Central memory CD8-positive, alpha-beta T cell (primary cell): ENCODE results near the gene ARHGAP12.
A peak's percentile ranks its signal among the peaks of the same experiment; 100 is the strongest.

Experiments used
- ATAC-seq: fragments of 150-1000 bp; cut with Tn5 transposase; replicated peaks from 2 replicates; pipeline ENCODE4 v1.10.0; 2022; ENCODE audit warnings: mild to moderate bottlenecking, moderate FRiP score, moderate number of reproducible peaks; ENCODE audit not compliant: poor library complexity, severe bottlenecking; ENCODE audit errors: extremely low read depth
- DNase-seq, 2 donors: peaks; one replicate each; pipeline ENCODE4 v3.0.0; 2021; ENCODE audit warnings: low spot score in 2 of 2
- H3K27ac Mint-ChIP-seq: one replicate; pipeline ENCODE4 v1.8.0; 2022; ENCODE audit warnings: low read depth, mild to moderate bottlenecking, moderate library complexity, mixed read lengths
- H3K27me3 Mint-ChIP-seq: one replicate; pipeline ENCODE4 v1.8.0; 2022; ENCODE audit warnings: mixed read lengths
- H3K36me3 Mint-ChIP-seq: one replicate; pipeline ENCODE4 v1.8.0; 2022; ENCODE audit warnings: mild to moderate bottlenecking, moderate library complexity, mixed read lengths; ENCODE audit not compliant: insufficient read depth
- H3K4me1 Mint-ChIP-seq: one replicate; pipeline ENCODE4 v1.8.0; 2022; ENCODE audit warnings: mixed read lengths
- H3K4me3 Mint-ChIP-seq: one replicate; pipeline ENCODE4 v1.8.0; 2022; ENCODE audit warnings: mild to moderate bottlenecking, moderate library complexity, mixed read lengths
- H3K9me3 Mint-ChIP-seq: one replicate; pipeline ENCODE4 v1.8.0; 2022; ENCODE audit warnings: mixed read lengths

The ARHGAP12 gene

GRCh38 chr10:31942435-31942834 lies 13.8 kb upstream of the ARHGAP12 start:
- H3K9me3 Mint-ChIP-seq, result no peaks in the 10 kb centered on the region
- H3K4me1 Mint-ChIP-seq, result no peaks in the 10 kb centered on the region
- ATAC-seq (no peak), DNase-seq (no peak)
- no peaks in the 10 kb centered on the region for H3K27me3 Mint-ChIP-seq
- H3K36me3 Mint-ChIP-seq, result no peaks in the 10 kb centered on the region
- H3K27ac Mint-ChIP-seq, result no peak overlapping the region
- no peak overlapping the region for H3K4me3 Mint-ChIP-seq

DNA sequence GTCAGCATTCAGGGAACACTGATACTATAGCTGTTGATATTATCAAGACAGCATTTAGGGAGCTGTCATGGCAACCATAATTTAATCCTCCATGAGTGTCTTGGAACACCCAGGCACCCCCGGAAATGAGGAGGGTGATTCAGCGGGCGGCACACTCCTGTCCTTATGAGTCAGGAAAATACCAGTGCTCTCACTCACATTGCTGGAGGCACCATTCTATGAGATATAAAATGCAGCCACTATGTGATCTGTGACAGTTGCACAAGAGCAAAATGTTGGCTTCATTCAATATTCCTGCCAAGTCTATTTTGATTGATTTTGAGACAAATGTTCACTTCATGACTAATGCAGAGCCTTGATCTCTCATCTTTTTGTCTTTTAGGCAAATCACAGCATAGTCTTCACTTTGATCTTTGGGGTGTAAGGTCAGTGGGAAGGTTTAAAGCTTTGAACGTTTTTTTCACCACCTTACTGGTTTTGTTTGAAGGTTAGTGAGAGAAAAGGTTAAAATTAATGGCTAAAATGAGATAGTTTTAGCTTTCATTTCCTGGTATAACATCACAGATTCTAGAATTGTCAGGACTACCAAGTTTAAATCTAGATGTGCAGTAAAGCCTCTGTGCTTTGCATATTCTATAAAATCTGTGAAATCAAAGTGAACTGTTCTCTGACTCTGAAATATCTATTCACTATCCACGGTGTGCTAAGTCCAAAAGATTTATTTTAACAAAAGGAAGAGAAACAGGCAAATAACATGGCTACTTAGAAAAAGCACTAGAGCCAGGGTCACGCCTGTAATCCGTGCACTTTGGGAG lies 12.4 kb upstream of the ARHGAP12 start:
- no peak overlapping the region for H3K4me3 Mint-ChIP-seq
- no peaks in the 10 kb centered on the region for H3K4me1 Mint-ChIP-seq
- no peak for ATAC-seq
- H3K36me3 Mint-ChIP-seq, result no peaks in the 10 kb centered on the region
- no peak overlapping the region for H3K27ac Mint-ChIP-seq
- H3K27me3 Mint-ChIP-seq, result no peaks in the 10 kb centered on the region
- DNase-seq, result no peak
- no peaks in the 10 kb centered on the region for H3K9me3 Mint-ChIP-seq

- Mint-ChIP-seq H3K27ac (no peak overlapping the region), H3K4me3 (no peak overlapping the region), H3K36me3 (no peaks in the 10 kb centered on the region), H3K27me3 (no peaks in the 10 kb centered on the region), H3K4me1 (no peaks in the 10 kb centered on the region), H3K9me3 (no peaks in the 10 kb centered on the region)
- ATAC-seq (no peak), DNase-seq (no peak)
These were observed 11.4 kb upstream of the ARHGAP12 start for GRCh38 chr10:31939797-31940708.

DNA sequence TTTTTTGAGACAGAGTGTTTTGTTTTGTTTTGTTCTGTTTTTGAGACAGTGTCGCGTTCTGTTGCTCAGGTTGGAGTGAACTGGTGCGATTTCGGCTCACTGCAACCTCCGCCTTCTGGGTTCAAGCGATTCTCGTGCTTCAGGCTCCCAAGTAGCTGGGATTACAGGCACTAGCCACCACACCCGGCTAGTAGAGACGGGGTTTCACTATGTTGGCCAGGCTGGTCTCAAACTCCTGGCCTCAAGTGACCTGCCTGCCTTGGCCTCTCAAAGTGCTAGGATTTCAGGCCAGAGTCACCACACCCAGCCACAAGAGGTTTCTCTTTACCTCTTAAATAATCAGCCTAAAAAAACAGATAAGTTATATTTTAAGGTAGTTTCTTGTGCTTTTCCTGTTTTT lies 8.7 kb upstream of the ARHGAP12 start:
- H3K4me1 Mint-ChIP-seq, result no peaks in the 10 kb centered on the region
- no peaks in the 10 kb centered on the region for H3K27me3 Mint-ChIP-seq
- H3K36me3 Mint-ChIP-seq, result no peaks in the 10 kb centered on the region

GRCh38 chr10:31936933-31937332 lies 8.3 kb upstream of the ARHGAP12 start:
- no peak overlapping the region for H3K4me3 Mint-ChIP-seq
- no peaks in the 10 kb centered on the region for H3K4me1 Mint-ChIP-seq
- H3K9me3 Mint-ChIP-seq, result no peaks in the 10 kb centered on the region
- ATAC-seq, result no peak
- no peaks in the 10 kb centered on the region for H3K27me3 Mint-ChIP-seq
- DNase-seq, result no peak
- H3K27ac Mint-ChIP-seq, result no peak overlapping the region
- H3K36me3 Mint-ChIP-seq, result no peaks in the 10 kb centered on the region

More for the DNA sequence above, 8.7 kb upstream of the ARHGAP12 start:
- no peaks in the 10 kb centered on the region for H3K9me3 Mint-ChIP-seq
- ATAC-seq (no peak), DNase-seq (no peak)
- H3K4me3 Mint-ChIP-seq, result no peak overlapping the region
- no peak overlapping the region for H3K27ac Mint-ChIP-seq

GRCh38 chr10:31936086-31936485 lies 7.5 kb upstream of the ARHGAP12 start:
- Mint-ChIP-seq H3K36me3 (peaks cover under 1% of the 10 kb centered on the region), H3K9me3 (no peaks in the 10 kb centered on the region), H3K4me1 (no peaks in the 10 kb centered on the region)

DNA sequence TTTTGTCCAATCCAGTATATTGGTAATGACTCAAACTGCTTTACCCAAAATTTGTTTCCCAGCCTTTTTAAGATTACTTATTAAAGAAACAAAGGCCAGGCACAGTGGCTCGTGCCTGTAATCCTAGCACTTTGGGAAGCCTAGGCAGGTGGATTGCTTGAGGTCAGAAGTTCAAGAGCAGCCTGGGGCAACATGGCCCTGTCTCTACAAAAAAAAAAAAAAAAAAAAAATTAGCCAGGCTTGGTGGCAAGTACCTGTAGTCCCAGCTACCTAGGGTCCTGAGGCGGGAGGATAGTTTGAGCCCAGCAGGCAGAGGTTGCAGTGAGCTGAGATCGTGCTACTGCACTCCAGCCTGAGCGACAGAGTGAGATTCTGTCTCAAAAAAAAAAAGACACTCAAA lies 7.0 kb upstream of the ARHGAP12 start:
- no peaks in the 10 kb centered on the region for H3K9me3 Mint-ChIP-seq
- peaks cover 1% of the 10 kb centered on the region for H3K36me3 Mint-ChIP-seq
- H3K4me1 Mint-ChIP-seq, result no peaks in the 10 kb centered on the region
- no peaks in the 10 kb centered on the region for H3K27me3 Mint-ChIP-seq
- ATAC-seq (no peak), DNase-seq (no peak)
- no peak overlapping the region for H3K27ac Mint-ChIP-seq
- no peak overlapping the region for H3K4me3 Mint-ChIP-seq

More at GRCh38 chr10:31936086-31936485, 7.5 kb upstream of the ARHGAP12 start:
- DNase-seq (no peak), ATAC-seq (no peak)
- Mint-ChIP-seq H3K27me3 (no peaks in the 10 kb centered on the region), H3K4me3 (no peak overlapping the region), H3K27ac (no peak overlapping the region)

DNA sequence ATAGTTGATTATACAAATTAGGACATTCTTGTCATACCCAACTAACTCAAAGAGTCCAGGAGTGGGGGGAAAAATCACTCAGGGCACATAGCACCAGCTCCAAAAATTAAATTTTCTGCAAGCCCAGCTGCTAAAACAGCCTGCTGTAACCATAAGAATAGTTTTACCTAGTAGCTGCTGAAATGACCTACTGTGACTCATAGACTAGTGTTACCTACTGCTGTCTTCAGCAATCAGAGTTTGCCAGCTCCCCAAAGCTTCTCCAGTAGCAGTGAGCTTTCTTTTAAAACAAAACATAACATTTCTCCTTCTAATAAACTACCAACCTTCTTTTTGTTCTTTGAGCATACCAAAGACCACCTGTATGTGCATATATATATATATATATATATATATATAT lies 4.2 kb upstream of the ARHGAP12 start:
- no peak overlapping the region for H3K4me3 Mint-ChIP-seq
- no peaks in the 10 kb centered on the region for H3K9me3 Mint-ChIP-seq
- H3K27me3 Mint-ChIP-seq, result no peaks in the 10 kb centered on the region
- ATAC-seq (no peak), DNase-seq (no peak)
- H3K36me3 Mint-ChIP-seq, result peaks cover 12% of the 10 kb centered on the region
- peaks cover 18% of the 10 kb centered on the region for H3K4me1 Mint-ChIP-seq
- H3K27ac Mint-ChIP-seq, result no peak overlapping the region

DNA sequence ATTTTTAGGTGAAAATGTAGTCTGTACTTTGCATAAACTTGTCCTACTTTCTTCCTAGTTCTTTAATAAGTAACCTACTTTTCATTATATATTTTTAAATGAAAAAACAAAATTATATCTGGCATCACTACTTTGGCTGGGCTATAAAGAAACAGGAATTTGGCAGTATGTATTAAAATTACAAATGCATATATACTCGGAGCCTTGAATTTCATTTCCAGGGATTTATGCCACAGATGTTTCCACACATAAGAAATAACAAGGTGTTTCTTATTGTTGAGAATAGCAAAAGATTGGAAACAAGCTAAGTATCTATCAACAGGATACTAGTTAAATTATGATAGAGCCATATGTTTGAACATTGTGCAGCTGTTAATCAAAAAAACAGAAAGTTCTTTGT lies 2.2 kb upstream of the ARHGAP12 start:
- H3K9me3 Mint-ChIP-seq, result no peaks in the 10 kb centered on the region
- H3K36me3 Mint-ChIP-seq, result peaks cover 18% of the 10 kb centered on the region
- ATAC-seq (no peak), DNase-seq (no peak)
- no peaks in the 10 kb centered on the region for H3K27me3 Mint-ChIP-seq
- H3K27ac Mint-ChIP-seq, result no peak overlapping the region
- peak overlapping the region; percentile 93 for H3K4me3 Mint-ChIP-seq
- H3K4me1 Mint-ChIP-seq, result peaks cover 38% of the 10 kb centered on the region

- H3K9me3 Mint-ChIP-seq, result no peaks in the 10 kb centered on the region
- ATAC-seq (peak; percentile 77), DNase-seq (peak in 1 of 2 donors; percentile 65)
- peak overlapping the region; percentile 58 for H3K27ac Mint-ChIP-seq
- H3K4me1 Mint-ChIP-seq, result peaks cover 43% of the 10 kb centered on the region
- peaks cover 18% of the 10 kb centered on the region for H3K36me3 Mint-ChIP-seq
- peak overlapping the region; percentile 93 for H3K4me3 Mint-ChIP-seq
- H3K27me3 Mint-ChIP-seq, result no peaks in the 10 kb centered on the region
These were observed 1.6 kb upstream of the ARHGAP12 start for GRCh38 chr10:31930023-31930751.

DNA sequence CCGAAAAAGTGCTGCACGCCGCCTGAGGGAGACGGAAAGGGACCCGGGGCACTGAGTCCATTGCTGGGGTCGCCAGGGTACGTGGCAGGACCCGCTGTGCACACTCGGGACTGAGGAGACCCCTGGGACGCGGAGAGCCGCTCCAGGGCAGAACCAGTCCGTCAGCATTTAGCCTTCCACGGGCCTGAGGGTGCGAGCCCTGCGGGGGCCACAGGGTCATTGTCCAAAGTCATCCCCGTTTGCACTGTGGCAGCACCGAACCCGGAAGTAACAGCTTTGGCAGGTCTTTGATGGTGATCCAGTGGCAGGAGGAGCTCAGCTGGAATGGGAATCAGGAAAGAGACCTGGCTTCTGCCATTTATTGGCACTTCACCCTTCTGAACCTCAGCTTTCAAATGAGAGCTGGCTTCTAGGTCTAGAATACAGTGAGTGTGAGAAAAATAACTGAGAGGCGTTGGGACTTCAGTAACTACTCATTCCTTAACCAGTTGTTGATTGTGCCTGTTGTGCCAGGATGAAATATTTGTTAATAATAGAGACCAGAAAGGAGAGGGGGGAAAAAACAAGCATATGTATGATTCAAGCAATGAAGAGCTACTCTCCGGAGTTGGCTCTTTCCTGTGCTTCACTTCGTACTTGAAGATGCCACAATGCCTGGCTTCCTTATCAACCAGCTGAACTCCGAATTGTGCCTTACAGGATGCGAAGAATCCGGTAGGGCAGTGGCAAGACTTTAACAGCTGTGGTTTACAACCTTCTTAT lies 811 bp upstream of the ARHGAP12 start:
- Mint-ChIP-seq H3K36me3 (peaks cover 18% of the 10 kb centered on the region), H3K4me1 (peaks cover 50% of the 10 kb centered on the region), H3K4me3 (peak overlapping the region; percentile 93), H3K27me3 (no peaks in the 10 kb centered on the region), H3K27ac (peak overlapping the region; percentile 58), H3K9me3 (no peaks in the 10 kb centered on the region)
- ATAC-seq, result peak; percentile 5
- DNase-seq, result peak in 1 of 2 donors; percentile 18
